Measurements from ENCODE around the gene GALNT4. TPM values are rescaled to one million over a fixed set of nuclear protein-coding genes. Genes with fewer than 3 reads are reported as not detected.

The GALNT4 gene
- total and polyA plus RNA-seq, 9 of the 15 experiments (the other 6 are each of a cell fraction or from before 2014, with no cell fraction given), result 1.2 to 4.6 (median 3.4) TPM

DNA sequence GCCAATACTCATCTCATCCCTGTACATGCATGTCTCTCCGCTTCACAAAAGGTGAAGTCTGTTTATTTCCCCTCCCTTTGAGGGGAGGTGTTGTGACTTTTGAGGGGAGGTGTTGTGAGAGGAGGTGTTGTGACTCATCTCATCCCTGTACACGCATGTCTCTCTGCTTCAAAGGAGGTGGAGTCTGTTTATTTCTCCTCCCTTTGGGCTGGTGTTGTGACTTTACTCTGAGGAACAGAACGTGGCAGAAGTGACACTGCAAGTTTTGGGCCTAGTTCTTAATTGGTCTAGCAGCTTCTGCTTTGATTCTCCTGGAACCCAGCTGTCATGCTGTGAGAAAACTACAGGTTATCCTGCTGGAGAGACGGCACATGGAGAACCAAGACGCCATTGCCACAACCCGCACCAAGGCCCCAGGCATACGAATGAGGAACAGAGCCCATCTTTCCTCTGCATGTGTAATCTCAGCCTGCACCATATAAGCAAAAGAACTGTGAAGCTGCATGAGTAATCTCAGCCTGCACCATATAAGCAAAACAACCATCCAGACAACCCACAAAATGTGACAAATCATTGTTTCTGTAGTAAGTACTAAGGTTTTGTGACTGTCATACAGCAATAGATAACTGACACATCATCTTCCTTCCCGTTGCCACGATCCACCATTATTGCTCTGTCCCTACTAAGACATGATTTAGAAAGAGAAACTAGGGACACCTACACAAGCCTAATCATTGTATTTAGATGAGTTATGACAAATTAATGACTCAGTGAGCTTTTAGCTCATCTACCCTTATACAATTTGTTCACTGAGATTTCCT lies 30.0 kb downstream of the GALNT4 start (continued):
- TF ChIP-seq, protein P1, sequence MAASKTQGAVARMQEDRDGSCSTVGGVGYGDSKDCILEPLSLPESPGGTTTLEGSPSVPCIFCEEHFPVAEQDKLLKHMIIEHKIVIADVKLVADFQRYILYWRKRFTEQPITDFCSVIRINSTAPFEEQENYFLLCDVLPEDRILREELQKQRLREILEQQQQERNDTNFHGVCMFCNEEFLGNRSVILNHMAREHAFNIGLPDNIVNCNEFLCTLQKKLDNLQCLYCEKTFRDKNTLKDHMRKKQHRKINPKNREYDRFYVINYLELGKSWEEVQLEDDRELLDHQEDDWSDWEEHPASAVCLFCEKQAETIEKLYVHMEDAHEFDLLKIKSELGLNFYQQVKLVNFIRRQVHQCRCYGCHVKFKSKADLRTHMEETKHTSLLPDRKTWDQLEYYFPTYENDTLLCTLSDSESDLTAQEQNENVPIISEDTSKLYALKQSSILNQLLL (CRISPR knock-in tag; IDR thresholded peaks at IDR 0.05; ENCODE audit: borderline replicate concordance), result no peak
- TF ChIP-seq SIX5 (IDR thresholded peaks at IDR 0.05; ENCODE audit: borderline replicate concordance in 1 of 2, insufficient read depth in 1 of 2, low read depth in 1 of 2, low read length in 2 of 2) (no peak), RBM14 (IDR thresholded peaks at IDR 0.05; ENCODE audit: borderline replicate concordance, insufficient read depth, low read depth, low read length) (no peak), STAT5B (CRISPR knock-in tag; IDR thresholded peaks at IDR 0.05) (no peak), FOSL1 (tag; conservative IDR thresholded peaks at IDR 0.05) (0 out of 2 replicates have a peak, but pooled peaks have one; percentile 24), ZNF561 (CRISPR knock-in tag; conservative IDR thresholded peaks at IDR 0.05) (no peak), ZNF121 (CRISPR knock-in tag; conservative IDR thresholded peaks at IDR 0.05) (no peak), LEF1 (IDR thresholded peaks at IDR 0.05) (no peak), KDM1A (IDR thresholded peaks at IDR 0.05) (peak in 1 of 2 experiments; percentile 25; a peak in 2 of 4 replicates)
- TF ChIP-seq, protein P2, sequence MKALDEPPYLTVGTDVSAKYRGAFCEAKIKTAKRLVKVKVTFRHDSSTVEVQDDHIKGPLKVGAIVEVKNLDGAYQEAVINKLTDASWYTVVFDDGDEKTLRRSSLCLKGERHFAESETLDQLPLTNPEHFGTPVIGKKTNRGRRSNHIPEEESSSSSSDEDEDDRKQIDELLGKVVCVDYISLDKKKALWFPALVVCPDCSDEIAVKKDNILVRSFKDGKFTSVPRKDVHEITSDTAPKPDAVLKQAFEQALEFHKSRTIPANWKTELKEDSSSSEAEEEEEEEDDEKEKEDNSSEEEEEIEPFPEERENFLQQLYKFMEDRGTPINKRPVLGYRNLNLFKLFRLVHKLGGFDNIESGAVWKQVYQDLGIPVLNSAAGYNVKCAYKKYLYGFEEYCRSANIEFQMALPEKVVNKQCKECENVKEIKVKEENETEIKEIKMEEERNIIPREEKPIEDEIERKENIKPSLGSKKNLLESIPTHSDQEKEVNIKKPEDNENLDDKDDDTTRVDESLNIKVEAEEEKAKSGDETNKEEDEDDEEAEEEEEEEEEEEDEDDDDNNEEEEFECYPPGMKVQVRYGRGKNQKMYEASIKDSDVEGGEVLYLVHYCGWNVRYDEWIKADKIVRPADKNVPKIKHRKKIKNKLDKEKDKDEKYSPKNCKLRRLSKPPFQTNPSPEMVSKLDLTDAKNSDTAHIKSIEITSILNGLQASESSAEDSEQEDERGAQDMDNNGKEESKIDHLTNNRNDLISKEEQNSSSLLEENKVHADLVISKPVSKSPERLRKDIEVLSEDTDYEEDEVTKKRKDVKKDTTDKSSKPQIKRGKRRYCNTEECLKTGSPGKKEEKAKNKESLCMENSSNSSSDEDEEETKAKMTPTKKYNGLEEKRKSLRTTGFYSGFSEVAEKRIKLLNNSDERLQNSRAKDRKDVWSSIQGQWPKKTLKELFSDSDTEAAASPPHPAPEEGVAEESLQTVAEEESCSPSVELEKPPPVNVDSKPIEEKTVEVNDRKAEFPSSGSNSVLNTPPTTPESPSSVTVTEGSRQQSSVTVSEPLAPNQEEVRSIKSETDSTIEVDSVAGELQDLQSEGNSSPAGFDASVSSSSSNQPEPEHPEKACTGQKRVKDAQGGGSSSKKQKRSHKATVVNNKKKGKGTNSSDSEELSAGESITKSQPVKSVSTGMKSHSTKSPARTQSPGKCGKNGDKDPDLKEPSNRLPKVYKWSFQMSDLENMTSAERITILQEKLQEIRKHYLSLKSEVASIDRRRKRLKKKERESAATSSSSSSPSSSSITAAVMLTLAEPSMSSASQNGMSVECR (CRISPR knock-in tag; IDR thresholded peaks at IDR 0.05), result no peak
- TF ChIP-seq, protein P3, sequence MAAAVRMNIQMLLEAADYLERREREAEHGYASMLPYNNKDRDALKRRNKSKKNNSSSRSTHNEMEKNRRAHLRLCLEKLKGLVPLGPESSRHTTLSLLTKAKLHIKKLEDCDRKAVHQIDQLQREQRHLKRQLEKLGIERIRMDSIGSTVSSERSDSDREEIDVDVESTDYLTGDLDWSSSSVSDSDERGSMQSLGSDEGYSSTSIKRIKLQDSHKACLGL (CRISPR knock-in tag; IDR thresholded peaks at IDR 0.05; ENCODE audit: borderline replicate concordance, poor library complexity, severe bottlenecking), result no peak
- TF ChIP-seq, protein P4, sequence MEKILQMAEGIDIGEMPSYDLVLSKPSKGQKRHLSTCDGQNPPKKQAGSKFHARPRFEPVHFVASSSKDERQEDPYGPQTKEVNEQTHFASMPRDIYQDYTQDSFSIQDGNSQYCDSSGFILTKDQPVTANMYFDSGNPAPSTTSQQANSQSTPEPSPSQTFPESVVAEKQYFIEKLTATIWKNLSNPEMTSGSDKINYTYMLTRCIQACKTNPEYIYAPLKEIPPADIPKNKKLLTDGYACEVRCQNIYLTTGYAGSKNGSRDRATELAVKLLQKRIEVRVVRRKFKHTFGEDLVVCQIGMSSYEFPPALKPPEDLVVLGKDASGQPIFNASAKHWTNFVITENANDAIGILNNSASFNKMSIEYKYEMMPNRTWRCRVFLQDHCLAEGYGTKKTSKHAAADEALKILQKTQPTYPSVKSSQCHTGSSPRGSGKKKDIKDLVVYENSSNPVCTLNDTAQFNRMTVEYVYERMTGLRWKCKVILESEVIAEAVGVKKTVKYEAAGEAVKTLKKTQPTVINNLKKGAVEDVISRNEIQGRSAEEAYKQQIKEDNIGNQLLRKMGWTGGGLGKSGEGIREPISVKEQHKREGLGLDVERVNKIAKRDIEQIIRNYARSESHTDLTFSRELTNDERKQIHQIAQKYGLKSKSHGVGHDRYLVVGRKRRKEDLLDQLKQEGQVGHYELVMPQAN (IDR thresholded peaks at IDR 0.05; ENCODE audit: borderline replicate concordance), result no peak
- TF ChIP-seq, protein P5, sequence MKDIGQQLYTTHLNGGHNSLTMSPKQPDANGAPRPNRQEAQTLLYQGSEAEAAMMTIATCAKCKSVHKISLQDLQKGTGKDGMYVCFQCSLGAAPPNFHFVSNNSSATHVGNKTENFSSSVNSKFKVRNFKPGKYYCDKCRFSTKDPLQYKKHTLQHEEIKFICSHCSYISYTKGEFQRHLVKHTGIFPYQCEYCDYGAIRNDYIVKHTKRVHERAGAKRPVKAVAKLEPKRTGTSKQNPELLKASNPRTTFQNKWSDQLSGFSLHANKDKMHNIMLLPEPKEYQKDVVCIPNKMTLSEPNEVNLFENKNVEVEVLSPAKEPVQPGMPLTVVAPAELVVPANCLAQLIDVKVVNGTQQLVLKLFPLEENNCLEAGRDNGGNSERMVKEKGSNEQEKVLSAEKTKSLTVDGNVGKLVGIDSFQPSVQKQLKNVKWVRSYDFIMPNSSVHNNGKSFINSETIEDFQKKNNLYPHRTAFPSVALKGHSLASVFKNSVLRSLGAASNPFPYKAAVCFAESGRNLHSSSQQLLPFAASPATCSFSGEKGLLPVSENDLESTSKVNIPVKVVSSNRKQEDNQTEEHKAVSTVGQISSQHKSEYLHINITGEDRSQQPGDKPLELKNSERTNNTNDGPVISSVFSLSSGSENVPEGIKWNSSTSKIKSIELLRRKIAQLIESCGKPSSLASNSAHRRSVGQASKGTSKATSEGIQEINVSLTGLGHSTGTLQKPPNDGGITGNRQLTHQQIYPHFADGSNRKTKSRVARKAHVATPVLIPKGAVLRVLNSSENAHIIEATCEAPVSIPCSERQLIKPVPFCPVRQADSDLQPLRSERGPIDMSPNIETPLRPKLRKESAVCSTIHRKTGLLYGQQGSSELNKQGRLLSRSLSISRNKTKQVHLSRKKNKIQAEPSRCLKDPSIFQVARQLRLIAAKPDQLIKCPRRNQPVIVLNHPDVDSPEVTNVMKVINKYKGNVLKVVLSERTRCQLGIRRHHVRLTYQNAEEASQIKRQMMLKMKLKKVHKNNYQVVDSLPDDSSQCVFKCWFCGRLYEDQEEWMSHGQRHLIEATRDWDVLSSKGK (CRISPR knock-in tag; IDR thresholded peaks at IDR 0.05), result no peak
